ENCODE data around the gene DMD.
A peak's percentile ranks its signal among the peaks of the same experiment; 100 is the strongest.

DMD gene

DNA sequence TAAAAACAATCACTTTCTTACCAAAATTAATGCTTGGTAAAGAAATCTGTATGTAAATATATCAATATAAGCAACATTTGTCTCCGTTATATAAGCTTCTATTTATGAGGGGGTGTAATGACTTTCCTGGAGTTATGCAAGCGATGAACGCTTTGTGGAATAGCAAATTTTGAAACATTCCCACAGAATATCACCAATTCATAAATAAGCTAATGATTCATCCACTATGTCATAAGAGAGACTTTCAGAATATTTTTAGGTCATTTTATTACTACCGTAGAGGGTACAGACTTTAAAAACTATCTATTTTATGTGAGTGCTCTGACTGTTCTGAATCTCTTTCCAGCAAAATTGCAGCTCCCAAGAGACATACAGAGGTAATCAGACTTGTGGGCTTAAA, 1960.0 kb downstream of the DMD start:
- TF ChIP-seq, protein P1, sequence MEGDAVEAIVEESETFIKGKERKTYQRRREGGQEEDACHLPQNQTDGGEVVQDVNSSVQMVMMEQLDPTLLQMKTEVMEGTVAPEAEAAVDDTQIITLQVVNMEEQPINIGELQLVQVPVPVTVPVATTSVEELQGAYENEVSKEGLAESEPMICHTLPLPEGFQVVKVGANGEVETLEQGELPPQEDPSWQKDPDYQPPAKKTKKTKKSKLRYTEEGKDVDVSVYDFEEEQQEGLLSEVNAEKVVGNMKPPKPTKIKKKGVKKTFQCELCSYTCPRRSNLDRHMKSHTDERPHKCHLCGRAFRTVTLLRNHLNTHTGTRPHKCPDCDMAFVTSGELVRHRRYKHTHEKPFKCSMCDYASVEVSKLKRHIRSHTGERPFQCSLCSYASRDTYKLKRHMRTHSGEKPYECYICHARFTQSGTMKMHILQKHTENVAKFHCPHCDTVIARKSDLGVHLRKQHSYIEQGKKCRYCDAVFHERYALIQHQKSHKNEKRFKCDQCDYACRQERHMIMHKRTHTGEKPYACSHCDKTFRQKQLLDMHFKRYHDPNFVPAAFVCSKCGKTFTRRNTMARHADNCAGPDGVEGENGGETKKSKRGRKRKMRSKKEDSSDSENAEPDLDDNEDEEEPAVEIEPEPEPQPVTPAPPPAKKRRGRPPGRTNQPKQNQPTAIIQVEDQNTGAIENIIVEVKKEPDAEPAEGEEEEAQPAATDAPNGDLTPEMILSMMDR (IDR thresholded peaks at IDR 0.05; ENCODE audit: insufficient read depth, low read depth, low read length, missing control alignments): no peak
- DNase-seq (ENCODE audit: low read depth): no peak
- H3K4me3 ChIP-seq (ENCODE audit: low read length): no peak overlapping the region

DNA sequence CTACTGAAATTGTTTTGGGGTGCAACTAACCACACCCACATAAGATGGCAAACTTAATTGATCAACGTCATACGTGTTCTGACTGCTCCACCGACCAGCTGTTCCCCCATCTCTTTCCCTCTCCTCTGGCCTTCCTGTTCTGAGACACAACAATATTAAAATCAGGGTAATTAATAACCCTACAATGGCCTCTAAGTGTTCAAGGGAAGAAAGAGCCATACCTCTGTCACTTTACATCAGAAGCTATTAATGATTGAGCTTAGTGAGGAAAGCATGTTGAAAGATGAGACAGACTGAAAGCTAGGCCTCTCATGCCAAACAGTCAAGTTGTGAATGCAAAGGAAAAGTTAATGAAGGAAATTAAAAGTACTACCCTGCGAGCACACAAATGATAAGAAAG, 1965.6 kb downstream of the DMD start:
- no peak for DNase-seq (ENCODE audit: low read depth)
- TF ChIP-seq, protein P1 (IDR thresholded peaks at IDR 0.05; ENCODE audit: insufficient read depth, low read depth, low read length, missing control alignments): no peak
- H3K4me3 ChIP-seq (ENCODE audit: low read length): no peak overlapping the region

DNA sequence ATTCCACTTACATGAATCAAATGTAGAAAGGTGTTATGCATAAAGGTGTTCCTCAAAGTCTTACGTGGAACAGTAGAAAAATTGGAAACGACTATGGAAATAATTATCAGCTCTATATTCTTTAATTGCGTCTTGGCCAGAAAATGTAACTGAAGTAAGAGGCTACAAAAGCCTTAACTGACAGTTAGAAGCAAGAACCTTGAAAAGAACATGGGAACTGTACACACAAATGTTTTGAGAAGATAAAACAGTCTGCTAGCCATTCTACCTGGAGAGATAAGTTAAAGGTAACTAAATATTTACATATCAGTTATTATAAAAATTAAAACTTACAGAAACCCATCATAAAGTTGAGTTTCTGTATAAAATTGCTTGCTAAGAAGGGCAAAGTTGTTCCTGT, 1967.5 kb downstream of the DMD start:
- no peak overlapping the region for H3K4me3 ChIP-seq (ENCODE audit: low read length)
- TF ChIP-seq, protein P1 (IDR thresholded peaks at IDR 0.05; ENCODE audit: insufficient read depth, low read depth, low read length, missing control alignments): no peak
- DNase-seq (ENCODE audit: low read depth): no peak

DNA sequence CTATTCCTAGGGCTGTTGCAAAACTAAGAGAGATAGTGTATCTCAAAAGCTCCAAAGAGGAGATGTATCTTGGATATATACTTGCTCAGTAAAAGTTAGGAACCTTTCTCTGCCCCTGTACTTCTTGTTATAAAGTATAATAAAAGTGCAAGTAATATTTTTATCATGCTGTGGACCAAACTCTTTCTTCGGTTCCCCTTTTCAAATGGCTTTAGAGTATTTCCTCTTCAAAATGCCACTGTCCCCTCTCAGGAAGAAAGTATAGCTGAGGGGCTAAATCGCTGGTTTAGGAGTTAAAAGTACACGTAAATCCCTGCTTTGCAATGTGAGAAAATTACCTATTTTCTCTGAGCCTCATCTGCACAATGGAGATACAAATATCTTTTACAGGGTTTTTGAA, 1970.4 kb downstream of the DMD start:
- TF ChIP-seq, protein P1 (IDR thresholded peaks at IDR 0.05; ENCODE audit: insufficient read depth, low read depth, low read length, missing control alignments): no peak
- no peak for DNase-seq (ENCODE audit: low read depth)
- no peak overlapping the region for H3K4me3 ChIP-seq (ENCODE audit: low read length)

DNA sequence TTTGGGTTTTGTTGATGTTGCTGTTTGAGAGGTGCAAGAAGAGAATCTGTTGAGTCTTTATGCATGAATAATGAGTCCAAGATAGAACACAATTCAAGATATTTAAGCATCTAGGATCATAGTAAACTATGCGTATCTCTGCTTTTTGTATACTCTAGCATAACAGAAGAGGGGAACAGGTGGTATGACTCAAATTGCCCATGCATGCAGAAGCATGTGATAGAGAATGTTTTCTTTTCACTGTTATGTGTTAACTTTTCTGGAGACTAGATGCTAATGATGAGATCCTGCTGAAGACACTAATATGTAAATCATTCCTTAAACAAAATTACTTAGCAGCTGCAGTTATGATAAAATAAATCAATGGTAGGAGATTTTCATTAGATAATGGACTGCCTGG, 1974.2 kb downstream of the DMD start:
- TF ChIP-seq, protein P1 (IDR thresholded peaks at IDR 0.05; ENCODE audit: insufficient read depth, low read depth, low read length, missing control alignments): no peak
- H3K4me3 ChIP-seq (ENCODE audit: low read length): no peak overlapping the region
- DNase-seq (ENCODE audit: low read depth): no peak

DNA sequence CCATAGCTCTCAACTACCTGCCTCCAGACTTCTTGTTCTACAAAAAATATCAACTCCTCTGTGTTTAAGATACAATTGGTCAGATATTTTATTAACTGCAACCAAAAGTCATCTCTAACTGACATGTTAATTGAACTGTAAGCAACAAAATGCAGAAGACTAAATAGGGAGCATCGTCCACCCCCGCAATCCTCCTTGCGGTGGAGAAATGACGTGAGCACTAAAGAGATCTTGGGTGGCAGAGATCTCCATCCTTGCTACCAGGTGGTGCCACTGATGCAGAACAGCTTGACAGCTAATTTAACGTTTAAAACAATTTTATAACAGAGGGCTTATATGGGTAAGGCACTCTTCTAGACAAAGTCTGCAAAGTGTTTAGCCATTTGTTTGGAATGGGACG, 1975.1 kb downstream of the DMD start:
- TF ChIP-seq, protein P1 (IDR thresholded peaks at IDR 0.05; ENCODE audit: insufficient read depth, low read depth, low read length, missing control alignments): no peak
- DNase-seq (ENCODE audit: low read depth): no peak
- no peak overlapping the region for H3K4me3 ChIP-seq (ENCODE audit: low read length)

DNA sequence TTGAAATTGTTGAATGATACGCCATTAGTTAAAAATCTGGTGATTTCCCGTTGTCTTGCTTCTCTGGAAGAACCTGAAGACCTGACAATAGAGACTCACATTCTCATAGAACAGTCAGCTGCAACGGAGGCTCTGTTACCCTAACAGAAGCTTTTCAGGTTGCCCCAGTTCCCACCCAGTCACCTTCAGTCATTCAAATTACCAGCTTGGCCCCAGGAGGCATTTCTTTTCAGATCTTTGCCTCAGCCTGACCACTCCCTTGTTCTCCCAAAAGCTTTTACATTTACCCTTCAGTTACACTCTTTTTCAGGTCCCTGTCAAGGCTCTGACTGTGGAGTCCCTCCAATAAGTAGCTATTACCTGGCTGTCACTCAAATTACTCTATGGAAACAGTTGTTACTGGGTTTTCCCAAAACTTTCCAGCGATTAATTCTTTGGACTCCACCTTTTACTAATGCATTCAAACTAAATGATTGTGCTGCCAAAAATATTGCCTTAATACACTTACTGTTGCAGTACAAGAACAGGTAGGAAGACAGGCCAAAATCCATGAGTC, 1977.3 kb downstream of the DMD start:
- peak; percentile 8 for DNase-seq (ENCODE audit: low read depth)
- no peak overlapping the region for H3K4me3 ChIP-seq (ENCODE audit: low read length)
- TF ChIP-seq, protein P1 (IDR thresholded peaks at IDR 0.05; ENCODE audit: insufficient read depth, low read depth, low read length, missing control alignments): no peak
